DOHH2 (cell line): ENCODE measurements around the gene ZNF648.

Source experiments
- H3F3A ChIP-seq: fragments of 200-600 bp; sonication (generic), shearing (Covaris generic); 2 replicates; pipeline ENCODE4 v1.6.0; 2016; ENCODE audit warnings: antibody characterized with exemption, mild to moderate bottlenecking; ENCODE audit not compliant: control insufficient read depth, insufficient read depth
- H3K27ac ChIP-seq: fragments of 200-600 bp; sonication (generic); 2 replicates; pipeline ENCODE4 v1.5.1; 2014; ENCODE audit warnings: low read depth, mild to moderate bottlenecking, low read length, moderate library complexity
- H3K27me3 ChIP-seq: fragments of 200-600 bp; sonication (generic); 2 replicates; pipeline ENCODE4 v1.6.1; 2014; ENCODE audit warnings: mild to moderate bottlenecking, low read length, mixed read lengths; ENCODE audit not compliant: control insufficient read depth
- H3K36me3 ChIP-seq: fragments of 200-600 bp; sonication (generic); 2 replicates; pipeline ENCODE4 v1.6.1; 2014; ENCODE audit warnings: mild to moderate bottlenecking, low read length, moderate library complexity, mixed read lengths; ENCODE audit not compliant: control insufficient read depth
- H3K4me1 ChIP-seq: fragments of 200-600 bp; sonication (generic); 2 replicates; pipeline ENCODE4 v1.6.1; 2014; ENCODE audit warnings: mild to moderate bottlenecking, low read length, mixed read lengths; ENCODE audit not compliant: control insufficient read depth
- H3K4me2 ChIP-seq: fragments of 200-600 bp; sonication (generic); 2 replicates; pipeline ENCODE4 v1.6.0; 2014; ENCODE audit warnings: mild to moderate bottlenecking, low read length, moderate library complexity
- H3K4me3 ChIP-seq: fragments of 200-600 bp; sonication (generic); 2 replicates; pipeline ENCODE4 v1.5.1; 2014; ENCODE audit warnings: mild to moderate bottlenecking, low read length, mixed read lengths
- H3K79me2 ChIP-seq: fragments of 200-600 bp; sonication (generic); 2 replicates; pipeline ENCODE4 v1.6.1; 2014; ENCODE audit warnings: mild to moderate bottlenecking, low read length, mixed read lengths; ENCODE audit not compliant: control insufficient read depth
- H3K9me2 ChIP-seq: fragments of 200-600 bp; sonication (generic); replicated peaks from 2 replicates; pipeline ENCODE4 v1.6.1; 2014; ENCODE audit warnings: mild to moderate bottlenecking, low read length, mixed read lengths; ENCODE audit not compliant: control insufficient read depth
- H3K9me3 ChIP-seq: fragments of 200-600 bp; sonication (generic); 2 replicates; pipeline ENCODE4 v1.6.1; 2014; ENCODE audit warnings: antibody characterized with exemption, low read length, mixed read lengths; ENCODE audit not compliant: control insufficient read depth, insufficient read depth
- H4K20me1 ChIP-seq: fragments of 200-600 bp; sonication (generic); 2 replicates; pipeline ENCODE4 v1.6.0; 2014; ENCODE audit warnings: low read depth, mild to moderate bottlenecking, antibody characterized with exemption, low read length, moderate library complexity; ENCODE audit not compliant: control insufficient read depth, insufficient read depth
- CTCF ChIP-seq: fragments of 200-600 bp; sonication (generic); IDR thresholded peaks from one replicate; pipeline ENCODE4 v1.5.1; 2014; ENCODE audit warnings: antibody characterized with exemption, mild to moderate bottlenecking, low read depth, low read length; ENCODE audit not compliant: poor library complexity, severe bottlenecking
- EZH2phosphoT487 ChIP-seq: fragments of 200-600 bp; sonication (generic); IDR thresholded peaks from 2 replicates; pipeline ENCODE4 v1.6.1; 2017; ENCODE audit warnings: borderline replicate concordance, mild to moderate bottlenecking, antibody characterized with exemption, low read length, moderate library complexity, mixed read lengths

ZNF648 gene

DNA sequence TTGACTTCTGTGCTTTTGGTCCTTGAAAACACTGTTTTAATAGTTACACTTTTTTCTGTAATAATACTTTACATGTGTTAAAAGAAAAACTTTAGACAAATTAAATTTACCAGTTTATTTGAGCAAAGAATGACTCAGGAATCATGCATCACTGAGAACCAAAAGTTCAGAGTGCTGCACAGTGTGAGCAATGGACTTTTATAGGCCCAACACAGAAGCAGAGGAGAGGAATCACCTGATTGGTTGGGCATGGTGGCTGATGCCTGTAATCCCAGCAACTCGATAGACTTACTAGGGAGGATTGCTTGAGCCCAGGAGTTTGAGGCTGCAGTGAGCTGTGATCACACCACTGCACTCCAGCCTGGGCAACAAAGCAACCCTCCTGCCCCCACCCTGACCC, 29.3 kb downstream of the ZNF648 start:
- Histone ChIP-seq H3K4me2 (no peak overlapping the region), H3K27ac (no peak overlapping the region), H3K9me2 (no peaks in the 10 kb centered on the region), H3K27me3 (no peaks in the 10 kb centered on the region), H3K4me1 (peaks cover 4% of the 10 kb centered on the region; the same call in 1 of the 2 replicates), H3K79me2 (no peaks in the 10 kb centered on the region), H3K36me3 (no peaks in the 10 kb centered on the region), H3F3A (no peaks in the 10 kb centered on the region), H3K9me3 (no peaks in the 10 kb centered on the region; the same call in 1 of the 2 replicates), H3K4me3 (no peak overlapping the region), H4K20me1 (no peaks in the 10 kb centered on the region)
- no peak for TF ChIP-seq EZH2phosphoT487
- TF ChIP-seq CTCF: no peak

- peaks cover 4% of the 10 kb centered on the region; the same call in 1 of the 2 replicates for H3K4me1 ChIP-seq
- H3K9me3 ChIP-seq: no peaks in the 10 kb centered on the region
- H3K4me2 ChIP-seq: peak overlapping the region; percentile 73
- no peaks in the 10 kb centered on the region for H3K27me3 ChIP-seq
- H4K20me1 ChIP-seq: no peaks in the 10 kb centered on the region
- no peaks in the 10 kb centered on the region for H3F3A ChIP-seq
- H3K9me2 ChIP-seq: no peaks in the 10 kb centered on the region
- no peak overlapping the region for H3K27ac ChIP-seq
- H3K4me3 ChIP-seq: peak overlapping the region; percentile 73
- TF ChIP-seq EZH2phosphoT487 (no peak), CTCF (no peak)
- no peaks in the 10 kb centered on the region for H3K36me3 ChIP-seq
- H3K79me2 ChIP-seq: no peaks in the 10 kb centered on the region
Observed at GRCh38 chr1:182029379-182030331, 31.9 kb downstream of the ZNF648 start.

- Histone ChIP-seq H3K4me3 (peak overlapping the region; percentile 73), H3K27me3 (no peaks in the 10 kb centered on the region), H3K9me3 (no peaks in the 10 kb centered on the region), H3K4me2 (peak overlapping the region; percentile 73), H3K36me3 (no peaks in the 10 kb centered on the region), H3K9me2 (no peaks in the 10 kb centered on the region), H3F3A (no peaks in the 10 kb centered on the region), H4K20me1 (no peaks in the 10 kb centered on the region), H3K79me2 (no peaks in the 10 kb centered on the region), H3K4me1 (peaks cover 4% of the 10 kb centered on the region; the same call in 1 of the 2 replicates), H3K27ac (no peak overlapping the region)
- TF ChIP-seq CTCF: no peak
- TF ChIP-seq EZH2phosphoT487: no peak
Observed at GRCh38 chr1:182029002-182029378, 32.5 kb downstream of the ZNF648 start.
